ENCODE results near the gene MARCKSL1. TPM values are rescaled to one million over a fixed set of nuclear protein-coding genes. Genes with fewer than 3 reads are reported as not detected.
A peak's percentile ranks its signal among the peaks of the same experiment; 100 is the strongest.

Gene MARCKSL1
- total RNA-seq, 2 experiments from 2014 or later = 13.1 to 14.6 TPM

DNA sequence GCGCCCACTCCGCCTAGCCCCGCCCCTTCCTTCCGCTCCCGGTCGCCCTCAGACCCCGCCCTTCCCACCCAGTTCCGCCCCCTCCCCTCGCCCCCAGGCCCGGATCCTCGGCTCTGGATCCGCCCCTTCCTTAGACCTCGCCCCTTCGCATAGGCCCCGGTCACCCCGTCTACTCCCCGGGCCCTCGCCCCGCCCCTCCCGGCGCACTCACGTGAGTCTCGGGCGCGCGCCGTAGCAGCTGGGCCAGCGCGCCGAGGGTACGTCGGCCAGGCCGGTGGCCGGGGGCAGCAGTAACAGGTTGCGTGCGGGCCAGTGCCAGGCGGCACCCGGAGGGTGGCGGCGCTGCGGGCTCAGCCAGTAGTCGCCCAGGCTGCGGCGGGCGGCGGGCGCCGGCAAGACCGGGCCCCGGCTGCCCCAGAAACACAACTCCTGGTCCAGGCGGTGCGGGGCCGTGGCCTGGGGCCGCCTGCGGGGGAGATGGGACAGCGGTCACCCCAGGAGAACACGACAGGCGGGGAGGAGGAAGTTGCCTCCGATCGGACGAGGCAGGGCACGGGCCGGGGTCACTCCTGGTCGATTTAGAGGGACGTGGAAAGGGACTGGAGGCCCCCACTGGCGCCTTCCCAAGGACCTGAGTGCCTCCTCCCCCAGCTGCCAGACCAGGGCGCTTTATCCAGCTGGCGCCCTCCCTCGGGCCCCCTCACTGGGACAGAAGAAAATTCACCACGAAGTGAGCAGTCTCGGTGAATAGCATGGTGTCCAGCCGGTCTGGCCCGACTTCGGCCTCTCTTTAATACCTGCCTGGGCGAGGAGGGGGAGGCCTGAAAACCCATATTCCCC lies 15.6 kb upstream of the MARCKSL1 start:
- H3K4me3 Mint-ChIP-seq = peak overlapping the region; percentile 79

DNA sequence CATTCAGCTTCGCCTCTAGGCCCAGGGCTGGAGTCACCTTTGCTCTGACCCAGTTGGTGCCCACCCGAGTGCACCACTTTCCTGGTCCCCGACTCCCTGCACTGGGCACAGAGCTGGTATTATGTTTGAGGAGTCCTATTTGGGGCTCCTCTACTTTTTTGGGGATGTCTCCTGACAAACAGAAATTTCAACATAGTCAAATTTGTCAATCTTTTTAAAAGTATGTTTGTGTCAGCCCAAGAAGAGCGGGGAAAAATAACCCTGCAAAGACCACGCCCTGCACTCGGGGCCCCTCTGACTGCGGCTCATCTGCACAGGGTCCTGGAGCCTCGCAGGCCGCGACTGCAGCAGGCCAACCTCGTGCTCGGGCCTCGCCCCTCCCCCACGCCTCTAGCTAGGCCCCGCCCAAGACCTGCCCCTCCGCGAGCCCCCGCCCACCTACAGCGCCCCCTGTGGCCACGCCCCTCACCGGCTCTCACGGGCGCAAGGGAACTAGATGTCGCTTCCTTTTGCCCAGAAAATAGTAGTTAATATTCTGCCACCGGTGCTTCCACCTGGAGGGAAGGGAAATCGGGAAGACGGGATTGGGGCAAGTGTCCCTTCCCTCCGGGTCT lies 14.9 kb upstream of the MARCKSL1 start:
- peaks cover 4% of the 10 kb centered on the region for H3K9me3 Mint-ChIP-seq
- peak overlapping the region; percentile 79 for H3K4me3 Mint-ChIP-seq
- intact Hi-C loops (cut with micrococcal nuclease) = loop anchor here (1.0 kb wide), 2 partner anchors 12 to 243 kb away; partner anchors contain the start of gene KPNA6
- H3K27me3 Mint-ChIP-seq = no peaks in the 10 kb centered on the region
- CTCF ChIA-PET = interaction anchor here (0.8 to 3.3 kb wide), 5 partner anchors 13 to 135 kb away, joined by 3 to 18 read pairs (median 3); partner anchors contain the start of gene BSDC1
- H3K4me1 Mint-ChIP-seq (ENCODE audit: low read depth) = peaks cover 41% of the 10 kb centered on the region
- no peak for DNase-seq
- POLR2A ChIA-PET = interaction anchor here (1.1 to 1.7 kb wide), 3 partner anchors 11 to 44 kb away, joined by 3 to 9 read pairs (median 3); partner anchors contain the start of genes BSDC1 and MARCKSL1
- H3K27ac Mint-ChIP-seq = peak overlapping the region; percentile 81
- H3K36me3 Mint-ChIP-seq = no peaks in the 10 kb centered on the region

More for the DNA sequence above, 15.6 kb upstream of the MARCKSL1 start:
- DNase-seq = peak; percentile 95
- Mint-ChIP-seq H3K4me1 (ENCODE audit: low read depth) (peaks cover 34% of the 10 kb centered on the region), H3K27ac (peak overlapping the region; percentile 81), H3K9me3 (peaks cover 4% of the 10 kb centered on the region), H3K27me3 (no peaks in the 10 kb centered on the region), H3K36me3 (no peaks in the 10 kb centered on the region)
- intact Hi-C loops (cut with micrococcal nuclease) = loop anchor here (1.0 kb wide), 2 partner anchors 12 to 243 kb away; partner anchors contain the start of gene KPNA6
- POLR2A ChIA-PET = interaction anchor here (0.9 to 2.4 kb wide), 6 partner anchors 12 to 43 kb away, joined by 3 to 9 read pairs (median 4); partner anchors contain the start of genes BSDC1 and MARCKSL1
- CTCF ChIA-PET = interaction anchor here (0.8 to 3.3 kb wide), 7 partner anchors 14 to 136 kb away, joined by 3 to 18 read pairs (median 4); partner anchors contain the start of genes BSDC1 and MARCKSL1

DNA sequence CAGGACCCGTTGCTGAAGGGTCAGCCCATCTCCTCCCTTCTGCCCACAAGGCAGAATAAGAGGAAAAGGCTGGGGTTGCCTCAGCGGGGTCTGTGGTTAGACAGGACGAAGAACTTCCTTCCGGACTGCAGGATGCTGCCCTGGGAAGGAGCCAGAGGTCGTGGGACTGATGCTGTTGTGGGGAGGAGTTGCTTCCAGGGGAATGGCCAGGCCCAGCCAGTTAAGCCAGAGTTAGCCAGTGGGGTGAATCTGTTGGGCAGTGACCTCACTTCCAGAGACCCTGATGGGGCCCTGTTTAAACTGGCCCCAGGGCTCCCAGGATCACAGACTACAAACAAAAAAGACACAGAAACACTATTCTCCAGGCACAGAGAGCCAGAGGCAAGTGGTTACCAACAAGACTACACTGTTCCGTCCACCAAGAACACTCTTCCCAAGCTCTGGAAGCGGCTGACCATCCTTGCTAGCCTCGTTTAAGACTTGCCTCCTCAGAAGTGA lies 13.2 kb upstream of the MARCKSL1 start:
- CTCF ChIA-PET = interaction anchor here (0.6 to 1.8 kb wide), 2 partner anchors 133 to 240 kb away, joined by 3 read pairs; no protein-coding TSS in a partner anchor
- no peak for DNase-seq
- intact Hi-C loops (cut with micrococcal nuclease) = no loop called here
- Mint-ChIP-seq H3K36me3 (no peaks in the 10 kb centered on the region), H3K4me1 (ENCODE audit: low read depth) (peaks cover 51% of the 10 kb centered on the region), H3K27me3 (no peaks in the 10 kb centered on the region), H3K27ac (peak overlapping the region; percentile 60), H3K4me3 (no peak overlapping the region), H3K9me3 (peaks cover 4% of the 10 kb centered on the region)
- POLR2A ChIA-PET = no interaction called here

DNA sequence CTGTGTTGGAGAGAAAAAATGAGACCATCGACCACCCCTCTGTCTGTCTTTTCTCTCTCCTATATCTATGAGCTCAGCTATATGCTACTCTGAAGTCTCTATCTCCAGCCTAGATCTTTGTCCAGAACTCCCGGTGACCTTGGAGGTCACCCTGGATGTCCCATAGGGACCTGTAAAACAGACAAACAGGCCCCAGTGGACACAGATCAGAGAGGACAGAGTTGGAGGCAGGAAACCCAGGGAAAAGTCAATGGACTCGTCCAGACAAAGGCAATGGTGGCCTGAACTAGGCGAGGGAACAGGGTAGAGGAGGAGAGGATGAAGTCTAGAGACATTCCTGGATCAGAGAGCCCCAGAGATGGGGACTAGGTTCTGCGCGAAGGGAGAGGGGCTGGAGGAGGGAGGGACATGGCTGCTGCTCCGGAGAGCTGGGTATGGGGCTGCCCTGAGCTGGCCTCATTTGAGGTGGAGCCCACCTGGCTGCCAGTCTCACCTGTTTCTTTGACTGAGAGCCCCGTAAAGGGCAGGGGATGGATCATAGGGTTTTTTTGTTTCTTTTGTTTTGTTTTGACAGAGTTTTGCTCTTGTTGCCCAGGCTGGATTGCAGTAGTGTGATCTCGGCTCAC lies 10.6 kb upstream of the MARCKSL1 start:
- no peaks in the 10 kb centered on the region for H3K27me3 Mint-ChIP-seq
- peaks cover 4% of the 10 kb centered on the region for H3K9me3 Mint-ChIP-seq
- H3K4me1 Mint-ChIP-seq (ENCODE audit: low read depth) = peaks cover 49% of the 10 kb centered on the region
- H3K4me3 Mint-ChIP-seq = no peak overlapping the region
- no peak overlapping the region for H3K27ac Mint-ChIP-seq
- no peak for DNase-seq
- POLR2A ChIA-PET = interaction anchor here (1.7 kb wide), 1 partner anchor 11 kb away, joined by 5 read pairs; the partner anchor contains the start of gene MARCKSL1
- H3K36me3 Mint-ChIP-seq = no peaks in the 10 kb centered on the region
- intact Hi-C loops (cut with micrococcal nuclease) = no loop called here
- CTCF ChIA-PET = interaction anchor here (0.8 to 1.7 kb wide), 2 partner anchors 9 to 11 kb away, joined by 3 to 5 read pairs; partner anchors contain the start of gene MARCKSL1

DNA sequence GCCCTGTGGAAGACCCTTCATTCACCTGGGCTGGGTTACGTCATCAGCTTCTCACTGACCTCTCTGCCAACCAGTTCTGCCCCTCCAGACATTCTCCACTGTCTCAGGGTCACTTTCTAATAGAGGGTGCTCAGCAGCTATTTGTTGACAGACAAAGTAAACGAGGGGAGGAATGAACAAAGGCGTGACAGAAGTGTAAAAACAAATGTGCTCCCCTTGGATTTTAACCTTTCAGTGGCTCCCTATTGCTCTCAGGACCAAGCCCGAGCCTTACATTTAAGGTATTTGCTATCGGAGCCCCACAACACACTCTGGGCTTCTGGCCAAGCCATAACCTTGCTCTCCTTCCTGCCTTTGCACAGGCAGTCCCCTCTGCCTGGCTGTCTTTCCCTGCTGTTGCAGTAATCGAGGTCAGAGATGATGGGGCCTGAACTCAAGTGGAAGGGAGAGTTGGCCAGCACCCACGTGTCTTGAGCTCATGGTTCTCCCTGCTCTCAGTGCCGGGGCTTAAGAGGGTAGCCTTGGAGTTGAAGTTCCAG lies 9.3 kb upstream of the MARCKSL1 start:
- no peak overlapping the region for H3K27ac Mint-ChIP-seq
- H3K9me3 Mint-ChIP-seq = peaks cover under 1% of the 10 kb centered on the region
- peaks cover 41% of the 10 kb centered on the region for H3K4me1 Mint-ChIP-seq (ENCODE audit: low read depth)
- H3K27me3 Mint-ChIP-seq = no peaks in the 10 kb centered on the region
- DNase-seq = no peak
- CTCF ChIA-PET = interaction anchor here (1.1 to 1.7 kb wide), 2 partner anchors 56 to 129 kb away, joined by 3 to 6 read pairs; no protein-coding TSS in a partner anchor
- intact Hi-C loops (cut with micrococcal nuclease) = no loop called here
- POLR2A ChIA-PET = interaction anchor here (0.7 to 0.9 kb wide), 2 partner anchors 54 to 331 kb away, joined by 3 to 9 read pairs; partner anchors contain the start of gene HDAC1
- no peaks in the 10 kb centered on the region for H3K36me3 Mint-ChIP-seq
- no peak overlapping the region for H3K4me3 Mint-ChIP-seq

DNA sequence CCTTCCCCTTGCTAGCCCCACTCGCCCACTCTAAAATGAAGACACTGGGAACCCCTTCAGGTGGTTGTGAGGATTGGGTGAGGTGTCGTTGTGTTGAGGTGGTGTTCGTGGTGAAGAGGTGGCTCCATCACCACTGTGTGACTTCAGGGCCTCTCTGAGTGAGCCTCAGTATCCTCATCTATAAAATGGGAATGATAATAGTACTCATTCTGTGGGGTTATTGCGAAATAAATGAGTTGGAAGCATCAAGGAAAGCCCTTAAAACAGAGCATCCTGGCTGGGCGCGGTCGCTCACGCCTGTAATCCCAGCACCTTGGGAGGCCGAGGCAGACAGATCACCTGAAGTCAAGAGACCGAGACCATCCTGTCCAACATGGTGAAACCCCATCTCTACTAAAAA lies 6.7 kb upstream of the MARCKSL1 start:
- H3K36me3 Mint-ChIP-seq = no peaks in the 10 kb centered on the region
- H3K4me1 Mint-ChIP-seq (ENCODE audit: low read depth) = peaks cover 40% of the 10 kb centered on the region
- H3K4me3 Mint-ChIP-seq = no peak overlapping the region
- no peaks in the 10 kb centered on the region for H3K9me3 Mint-ChIP-seq
- H3K27me3 Mint-ChIP-seq = no peaks in the 10 kb centered on the region
- CTCF ChIA-PET = interaction anchor here (1.4 kb wide), 1 partner anchor 13 kb away, joined by 3 read pairs; no protein-coding TSS in a partner anchor
- no peak for DNase-seq
- POLR2A ChIA-PET = no interaction called here
- H3K27ac Mint-ChIP-seq = no peak overlapping the region
- intact Hi-C loops (cut with micrococcal nuclease) = no loop called here

DNA sequence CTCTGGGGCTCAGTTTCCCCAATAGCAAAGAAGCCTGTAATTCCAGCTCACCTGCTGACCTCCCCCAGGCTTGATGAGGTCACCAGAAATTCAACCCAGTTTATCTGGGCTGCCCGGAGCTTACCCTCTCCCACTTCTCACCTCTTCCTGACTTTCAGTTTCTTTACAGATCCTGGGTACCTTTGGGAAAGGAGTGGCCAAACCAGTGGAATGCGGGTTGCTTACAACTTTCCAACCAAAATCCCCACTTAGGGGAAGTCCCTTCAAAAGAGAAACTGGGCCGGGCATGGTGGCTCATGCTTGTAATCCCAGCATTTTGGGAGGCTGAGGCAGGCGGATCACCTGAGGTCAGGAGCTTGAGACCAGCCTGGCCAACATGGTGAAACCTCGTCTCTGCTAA lies 5.9 kb upstream of the MARCKSL1 start:
- POLR2A ChIA-PET = no interaction called here
- Mint-ChIP-seq H3K4me3 (no peak overlapping the region), H3K27ac (no peak overlapping the region), H3K9me3 (no peaks in the 10 kb centered on the region), H3K4me1 (ENCODE audit: low read depth) (peaks cover 48% of the 10 kb centered on the region), H3K27me3 (no peaks in the 10 kb centered on the region), H3K36me3 (no peaks in the 10 kb centered on the region)
- intact Hi-C loops (cut with micrococcal nuclease) = no loop called here
- DNase-seq = no peak
- CTCF ChIA-PET = interaction anchor here (0.7 to 1.4 kb wide), 2 partner anchors 13 to 127 kb away, joined by 3 read pairs; no protein-coding TSS in a partner anchor

DNA sequence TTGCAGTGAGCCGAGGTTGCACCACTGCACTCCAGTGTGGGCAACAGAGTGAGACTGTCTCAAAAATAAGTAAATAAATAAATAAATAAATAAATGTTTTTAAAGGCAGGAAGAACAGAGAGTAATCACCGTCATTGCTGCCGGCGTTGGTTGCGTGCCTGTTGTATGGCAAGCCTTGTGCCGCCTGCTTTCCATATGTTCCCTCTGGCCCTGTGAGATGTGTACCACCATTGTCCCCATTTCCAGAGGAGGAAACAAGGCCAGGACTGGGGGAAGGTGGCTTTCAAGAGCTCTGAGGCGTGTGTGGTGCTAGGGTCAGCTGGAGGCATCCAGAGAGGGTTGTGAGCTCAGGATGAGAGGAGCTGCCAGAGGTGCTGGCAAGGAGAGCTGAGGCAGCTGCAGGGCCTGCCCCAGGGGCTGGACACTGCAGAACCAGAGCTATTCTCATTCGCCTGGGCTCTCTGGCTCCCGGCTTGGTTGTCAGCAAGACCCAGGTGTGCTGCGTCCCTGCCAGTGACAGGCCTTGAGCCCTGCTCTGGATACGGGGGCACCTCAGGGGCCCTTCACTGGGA lies 5.2 kb upstream of the MARCKSL1 start:
- intact Hi-C loops (cut with micrococcal nuclease) = no loop called here
- ChIA-PET CTCF (interaction anchor here (0.7 kb wide), 1 partner anchor 126 kb away, joined by 3 read pairs; no protein-coding TSS in a partner anchor), POLR2A (no interaction called here)
- Mint-ChIP-seq H3K9me3 (no peaks in the 10 kb centered on the region), H3K4me3 (no peak overlapping the region), H3K36me3 (no peaks in the 10 kb centered on the region), H3K4me1 (ENCODE audit: low read depth) (peaks cover 48% of the 10 kb centered on the region), H3K27me3 (no peaks in the 10 kb centered on the region), H3K27ac (no peak overlapping the region)
- DNase-seq = no peak

DNA sequence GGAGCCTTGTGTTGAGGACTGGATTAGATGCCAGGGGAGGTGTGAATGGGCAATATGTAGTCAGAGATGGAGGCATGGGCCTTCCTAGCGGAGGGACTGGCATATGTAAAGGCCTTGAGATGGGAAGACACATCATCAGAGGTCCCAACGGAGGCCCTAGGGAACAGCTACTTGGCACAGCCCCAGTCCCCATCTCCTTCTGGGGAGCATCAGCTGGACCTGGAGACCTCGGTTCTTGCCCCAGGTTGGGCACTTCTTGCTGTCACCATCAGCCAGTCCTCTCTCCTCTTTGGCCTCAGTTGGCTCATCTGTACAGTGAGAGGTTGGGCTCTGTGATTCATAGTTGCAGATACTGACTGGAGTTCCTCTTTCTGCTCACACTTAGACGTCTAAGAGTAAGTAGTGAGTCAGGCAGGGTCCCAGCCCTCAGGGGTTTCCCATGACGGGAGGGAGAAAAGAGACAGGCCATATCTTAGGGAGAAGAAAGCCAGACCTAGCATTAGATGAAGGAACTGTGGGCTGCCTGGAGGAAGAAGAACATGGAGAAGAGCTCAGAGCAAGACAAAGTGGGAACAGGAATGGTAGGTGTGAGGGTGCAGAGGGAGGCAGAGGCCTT lies 3.4 kb upstream of the MARCKSL1 start:
- ChIA-PET POLR2A (interaction anchor here (1.0 kb wide), 1 partner anchor 11 kb away, joined by 3 read pairs; no protein-coding TSS in a partner anchor), CTCF (no interaction called here)
- no peaks in the 10 kb centered on the region for H3K9me3 Mint-ChIP-seq
- H3K36me3 Mint-ChIP-seq = no peaks in the 10 kb centered on the region
- no peaks in the 10 kb centered on the region for H3K27me3 Mint-ChIP-seq
- H3K4me1 Mint-ChIP-seq (ENCODE audit: low read depth) = peaks cover 39% of the 10 kb centered on the region
- intact Hi-C loops (cut with micrococcal nuclease) = loop anchor here (1.0 to 5.0 kb wide), 6 partner anchors 12 to 402 kb away; partner anchors contain the start of genes BSDC1, HDAC1, PTP4A2 and RBBP4
- H3K4me3 Mint-ChIP-seq = no peak overlapping the region
- no peak overlapping the region for H3K27ac Mint-ChIP-seq
- peak; percentile 75 for DNase-seq

DNA sequence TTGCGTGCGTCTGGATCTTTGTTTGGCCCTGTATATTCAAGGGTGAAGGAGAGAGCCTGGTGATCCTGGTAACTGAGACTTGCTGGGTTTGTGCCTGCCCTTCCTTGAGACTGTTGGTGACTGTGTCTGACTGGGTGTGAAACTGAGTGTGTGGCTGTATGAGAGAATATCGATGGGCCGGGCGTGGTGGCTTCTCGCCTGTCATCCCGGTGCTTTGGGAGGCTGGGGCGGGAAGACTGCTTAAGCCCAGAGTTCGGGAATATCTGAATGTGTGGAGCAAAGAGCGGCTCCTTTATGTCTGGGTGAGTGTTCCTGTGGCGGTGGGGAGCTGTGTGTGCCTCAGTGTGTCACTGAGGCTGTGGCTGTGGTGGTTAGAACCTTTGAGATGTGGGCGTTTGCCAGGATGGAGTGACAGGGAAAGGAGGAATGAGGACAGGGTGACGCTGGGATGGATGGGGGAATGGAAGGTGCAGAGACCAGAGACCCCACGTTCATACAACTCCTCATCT lies 2.7 kb upstream of the MARCKSL1 start:
- CTCF ChIA-PET = no interaction called here
- no peak overlapping the region for H3K4me3 Mint-ChIP-seq
- intact Hi-C loops (cut with micrococcal nuclease) = loop anchor here (1.0 to 5.0 kb wide), 6 partner anchors 13 to 401 kb away; partner anchors contain the start of genes BSDC1, HDAC1, PTP4A2 and RBBP4
- no peaks in the 10 kb centered on the region for H3K36me3 Mint-ChIP-seq
- peak overlapping the region; percentile 10 for H3K27ac Mint-ChIP-seq
- DNase-seq = no peak
- no peaks in the 10 kb centered on the region for H3K9me3 Mint-ChIP-seq
- H3K4me1 Mint-ChIP-seq (ENCODE audit: low read depth) = peaks cover 45% of the 10 kb centered on the region
- no peaks in the 10 kb centered on the region for H3K27me3 Mint-ChIP-seq
- POLR2A ChIA-PET = no interaction called here

Measured in activated CD4-positive, alpha-beta memory T cell treated with anti-CD3 and anti-CD28 coated beads for 36 hours (primary cell).